Stimulated activated naive CD4-positive, alpha-beta T cell treated with Interleukin-2 at 50 U/mL for 16 hours (primary cell): ENCODE data around the gene RAB8A.
A peak's percentile ranks its signal among the peaks of the same experiment; 100 is the strongest.

Experiments used
- DNase-seq: peaks from one replicate; lab custom pipeline; 2025; lab: John Stamatoyannopoulos, UW

The RAB8A gene

GRCh38 chr19:16112778-16113177 lies 1.1 kb downstream of the RAB8A start:
- no peak for DNase-seq

- no peak for DNase-seq
Observed at GRCh38 chr19:16113727-16114126, 2.0 kb downstream of the RAB8A start.

GRCh38 chr19:16115301-16116039 lies 3.8 kb downstream of the RAB8A start:
- DNase-seq = no peak

- no peak for DNase-seq
Observed at GRCh38 chr19:16116067-16116466, 4.4 kb downstream of the RAB8A start.

GRCh38 chr19:16117594-16118033 lies 5.9 kb downstream of the RAB8A start:
- no peak for DNase-seq

GRCh38 chr19:16118489-16119033 lies 6.9 kb downstream of the RAB8A start:
- peak; percentile 40 for DNase-seq

- DNase-seq = peak; percentile 13
Observed at GRCh38 chr19:16119075-16119857, 7.6 kb downstream of the RAB8A start.

- no peak for DNase-seq
Observed at GRCh38 chr19:16121141-16121540, 9.5 kb downstream of the RAB8A start.

GRCh38 chr19:16121967-16122366 lies 10.3 kb downstream of the RAB8A start:
- DNase-seq = no peak

- no peak for DNase-seq
Observed at GRCh38 chr19:16124953-16125352, 13.3 kb downstream of the RAB8A start.

- no peak for DNase-seq
Observed at GRCh38 chr19:16125737-16126495, 14.2 kb downstream of the RAB8A start.

GRCh38 chr19:16127080-16127479 lies 15.4 kb downstream of the RAB8A start:
- DNase-seq = no peak

GRCh38 chr19:16127776-16128371 lies 16.2 kb downstream of the RAB8A start:
- DNase-seq = no peak

GRCh38 chr19:16131648-16132047 lies 20.0 kb downstream of the RAB8A start:
- DNase-seq = no peak

GRCh38 chr19:16133818-16134217 lies 22.1 kb downstream of the RAB8A start:
- DNase-seq = no peak

GRCh38 chr19:16134510-16134909 lies 22.8 kb downstream of the RAB8A start:
- DNase-seq = no peak

GRCh38 chr19:16135430-16136127 lies 23.9 kb downstream of the RAB8A start:
- no peak for DNase-seq

- no peak for DNase-seq
Observed at GRCh38 chr19:16136185-16136999, 24.7 kb downstream of the RAB8A start.

GRCh38 chr19:16139752-16140151 lies 28.1 kb downstream of the RAB8A start:
- DNase-seq = no peak

- no peak for DNase-seq
Observed at GRCh38 chr19:16141043-16141442, 29.4 kb downstream of the RAB8A start.
